CD4-positive, alpha-beta T cell treated with Interleukin-10 for 1 hour (primary cell): Measurements from ENCODE around the gene CNDP2.
A peak's percentile ranks its signal among the peaks of the same experiment; 100 is the strongest.

Experiments used
- DNase-seq: peaks from one replicate; pipeline ENCODE4 v3.0.0-alpha.2; 2020

The CNDP2 gene

DNA sequence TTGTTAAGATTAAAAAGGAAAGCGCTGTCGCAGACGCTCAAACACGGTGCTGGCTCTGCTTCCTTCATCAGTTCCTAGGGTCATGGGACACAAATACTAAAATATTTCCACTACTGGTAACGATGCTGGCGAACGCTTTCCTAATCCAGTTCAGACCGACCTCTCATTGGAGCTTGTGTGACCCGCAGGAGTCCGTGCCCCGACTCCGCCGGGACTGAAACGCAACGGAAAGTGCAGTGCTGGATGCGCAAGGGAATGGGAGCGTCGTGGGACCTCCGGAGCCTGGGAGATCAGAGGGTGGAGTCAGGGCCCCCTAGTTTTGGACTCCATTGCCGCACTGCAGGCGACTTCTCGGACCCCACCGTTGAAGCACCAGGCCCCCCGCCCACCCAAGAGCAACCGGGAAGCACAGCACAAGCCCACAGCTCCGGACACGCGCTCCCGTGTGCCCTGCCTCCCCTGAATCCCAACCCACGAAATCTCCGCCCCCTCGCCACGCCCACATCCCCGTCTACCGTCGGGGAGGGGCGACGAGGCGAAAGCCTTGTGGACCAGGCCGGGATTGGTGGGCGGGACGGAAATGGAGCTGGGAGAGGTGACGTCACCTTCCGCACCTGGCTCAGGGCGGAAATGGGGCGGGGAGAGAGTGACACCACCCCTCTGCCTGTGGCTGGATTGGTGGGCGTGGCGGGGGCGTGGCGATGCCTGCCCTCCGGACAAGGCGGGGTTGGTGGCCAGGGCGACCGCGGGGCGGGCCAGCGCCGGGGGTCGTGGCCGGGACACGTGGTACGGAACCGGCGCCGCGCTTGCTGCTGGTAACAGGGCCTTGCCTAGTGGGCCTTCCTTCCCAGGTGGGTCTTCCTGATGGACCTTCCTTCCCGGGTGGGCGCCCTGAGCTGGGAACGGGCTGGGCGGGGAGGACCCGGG is at the start of gene CNDP2:
Gene CNDP2, plus strand, starts transcription at position 783 of the 927 bp plus-strand sequence. CDS start 3,611 bp downstream, outside the sequence.
- DNase-seq, result peak; percentile 99

GRCh38 chr18:74446631-74447403 is 49.3 kb upstream of the CNDP2 start:
- DNase-seq, result no peak

DNA sequence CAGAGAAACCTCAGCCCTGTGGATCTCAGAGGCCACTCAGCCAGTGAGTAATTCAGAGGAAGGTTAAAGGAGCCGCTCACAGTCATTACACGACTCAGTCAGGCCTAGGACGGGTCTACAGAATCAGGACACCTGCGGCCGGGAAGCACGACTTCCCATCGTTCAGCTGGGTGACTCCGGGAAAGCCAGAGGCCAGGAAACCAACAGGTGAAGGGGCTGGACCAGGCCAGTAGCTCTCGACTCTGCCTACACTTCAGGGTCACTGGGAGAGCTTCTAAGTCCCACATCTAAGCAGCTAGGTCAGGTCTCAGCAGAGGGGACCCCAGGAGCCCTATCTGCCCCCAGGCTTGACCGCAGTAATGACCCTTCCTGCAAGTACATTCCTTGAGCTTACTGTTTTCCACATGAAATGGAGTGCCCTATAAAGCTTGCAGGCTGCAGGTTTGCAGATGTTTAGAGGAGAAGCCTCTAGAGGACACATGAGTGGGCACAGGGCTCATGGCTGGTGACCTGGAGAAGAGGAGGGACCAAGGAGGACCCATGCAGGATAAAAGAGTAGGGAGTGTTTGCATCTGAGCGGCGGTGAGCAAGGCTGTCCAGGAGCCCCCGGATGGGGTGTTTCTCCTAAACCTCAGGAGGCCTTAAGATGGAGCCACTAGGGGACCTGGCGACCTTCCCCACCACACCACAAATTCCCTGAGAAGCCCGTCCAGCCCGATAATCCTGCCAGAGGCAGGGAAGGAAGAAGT is 48.6 kb upstream of the CNDP2 start:
- no peak for DNase-seq

DNA sequence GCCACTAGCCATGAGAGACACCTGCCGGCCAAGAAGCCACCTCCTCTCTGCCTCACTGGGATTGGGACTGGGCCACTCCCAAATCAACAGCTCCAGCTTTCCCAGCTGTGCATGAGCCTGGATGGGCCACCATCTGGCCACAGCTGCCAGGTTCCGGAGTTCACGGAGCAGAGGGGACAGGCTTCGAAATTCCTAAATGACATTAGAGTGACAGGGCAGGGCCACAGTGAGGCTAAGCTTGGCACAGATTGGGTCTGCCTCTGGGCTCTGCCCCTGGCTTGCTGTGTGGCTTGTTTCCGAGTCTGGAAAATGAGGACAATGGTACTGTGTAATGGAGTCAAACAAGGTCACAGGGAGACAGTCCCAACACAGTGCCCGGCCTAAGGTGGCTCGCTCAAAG is 45.5 kb upstream of the CNDP2 start:
- no peak for DNase-seq

- no peak for DNase-seq
Observed at GRCh38 chr18:74451148-74451547, 45.0 kb upstream of the CNDP2 start.

GRCh38 chr18:74453016-74453566 is 43.1 kb upstream of the CNDP2 start:
- no peak for DNase-seq

- DNase-seq, result no peak
Observed at GRCh38 chr18:74453642-74454198, 42.4 kb upstream of the CNDP2 start.

DNA sequence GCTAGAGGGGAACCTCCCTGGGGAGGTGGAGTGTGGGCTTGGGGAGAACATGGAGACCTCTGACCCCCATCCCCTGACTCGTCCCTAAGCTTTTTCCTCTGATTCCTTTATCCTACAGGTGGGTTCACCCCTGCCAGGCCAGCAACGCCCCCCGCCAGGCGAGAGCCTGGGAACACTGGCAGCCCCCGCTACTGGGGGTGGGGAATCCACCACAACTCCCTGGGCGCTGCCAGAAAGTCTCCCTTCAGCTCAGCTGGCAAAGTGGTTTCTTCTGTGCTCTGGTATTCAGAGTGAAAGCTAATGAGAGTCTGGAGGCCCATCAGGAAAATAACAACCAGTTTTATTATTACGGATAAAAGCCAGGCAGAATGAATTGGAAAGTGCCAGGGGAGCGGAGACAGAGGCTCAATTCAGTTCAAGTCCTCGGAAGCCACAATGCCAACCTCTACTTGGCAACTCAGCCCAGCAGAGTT is 41.8 kb upstream of the CNDP2 start:
- no peak for DNase-seq

GRCh38 chr18:74455386-74455785 is 40.8 kb upstream of the CNDP2 start:
- DNase-seq, result no peak

GRCh38 chr18:74456017-74456348 is 40.2 kb upstream of the CNDP2 start:
- DNase-seq, result no peak

GRCh38 chr18:74456349-74457042 is 39.7 kb upstream of the CNDP2 start:
- DNase-seq, result no peak

DNA sequence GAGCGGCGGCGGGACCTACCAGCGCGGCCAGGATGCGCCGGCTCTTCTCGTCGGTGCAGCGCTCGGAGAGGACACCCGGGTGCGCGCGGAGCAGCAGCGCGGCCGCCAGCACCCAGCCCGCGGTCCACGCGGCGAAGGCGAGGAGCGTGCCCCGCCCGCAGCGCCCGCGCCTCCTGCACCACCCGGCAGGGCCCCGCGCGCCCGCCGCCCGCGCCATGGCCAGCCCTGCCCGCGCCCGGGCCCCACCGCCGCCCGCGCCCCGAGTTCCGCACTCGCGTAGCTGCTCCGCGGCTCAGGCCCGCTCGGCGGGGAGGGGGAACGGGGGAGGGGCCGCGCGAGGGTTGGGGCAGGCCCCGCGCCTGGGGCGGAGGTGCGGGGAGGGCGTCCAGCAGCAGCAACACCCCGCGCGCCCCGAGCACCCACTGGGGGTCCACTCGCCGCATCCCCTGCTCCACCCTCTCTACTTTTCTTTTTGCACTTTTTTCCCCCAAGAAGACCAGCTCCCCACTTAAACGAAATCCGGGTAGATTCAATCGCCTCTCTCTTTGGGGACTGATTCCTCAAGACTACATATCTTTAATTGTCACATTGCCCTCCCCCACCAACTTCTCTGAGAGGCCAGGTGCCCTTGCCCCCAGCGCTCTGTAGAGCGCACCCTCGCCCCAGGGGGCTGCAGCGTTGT is 39.0 kb upstream of the CNDP2 start, which contains the start of gene DIPK1C:
Gene DIPK1C, minus strand, starts transcription at position 266 of the 682 bp plus-strand sequence. Its CDS starts 49 bp downstream, at position 217.
- no peak for DNase-seq

GRCh38 chr18:74457725-74458421 is 38.3 kb upstream of the CNDP2 start:
- no peak for DNase-seq

- DNase-seq, result no peak
Observed at GRCh38 chr18:74459889-74460288, 36.3 kb upstream of the CNDP2 start.

DNA sequence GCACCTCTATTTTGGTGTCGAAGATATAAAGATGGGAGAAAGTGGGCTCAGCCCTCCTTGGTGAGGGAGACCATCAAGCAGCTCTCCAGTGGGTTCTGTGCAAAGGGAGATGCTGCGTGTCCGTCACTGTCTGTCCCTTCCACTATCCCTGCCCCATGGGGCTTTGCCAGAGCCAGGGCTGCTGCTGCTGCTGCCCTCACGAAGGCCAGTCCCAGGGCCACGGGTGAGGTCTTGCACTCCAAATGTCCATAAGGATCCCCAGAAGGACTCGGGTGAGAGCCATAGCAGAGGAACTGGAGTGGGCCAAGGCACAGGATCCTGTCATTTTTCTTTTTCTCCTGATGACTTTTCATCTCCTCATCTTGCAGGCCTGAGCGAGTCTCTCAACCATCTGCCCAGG is 35.3 kb upstream of the CNDP2 start:
- no peak for DNase-seq

DNA sequence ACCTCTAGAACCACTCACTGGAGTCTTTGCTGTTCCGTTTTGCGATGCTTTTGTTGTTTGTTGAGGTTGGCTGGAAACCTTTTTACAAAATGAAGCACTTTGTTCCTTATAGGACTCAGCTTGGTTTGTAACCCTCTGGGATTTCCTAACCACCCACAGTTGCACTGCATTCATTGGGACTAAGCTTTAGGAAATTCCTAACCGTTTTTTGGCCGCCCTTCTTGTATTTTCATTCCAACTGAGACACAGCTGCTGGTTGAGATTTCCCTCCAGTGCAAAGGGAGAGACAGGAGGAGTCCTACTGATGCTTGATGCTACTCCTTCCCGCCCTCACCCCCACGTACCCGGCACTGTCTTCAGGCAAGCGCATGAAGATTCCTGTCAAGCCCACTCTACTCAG is 32.9 kb upstream of the CNDP2 start:
- DNase-seq, result no peak

GRCh38 chr18:74463983-74464382 is 32.2 kb upstream of the CNDP2 start:
- no peak for DNase-seq

- no peak for DNase-seq
Observed at GRCh38 chr18:74465775-74466174, 30.4 kb upstream of the CNDP2 start.

DNA sequence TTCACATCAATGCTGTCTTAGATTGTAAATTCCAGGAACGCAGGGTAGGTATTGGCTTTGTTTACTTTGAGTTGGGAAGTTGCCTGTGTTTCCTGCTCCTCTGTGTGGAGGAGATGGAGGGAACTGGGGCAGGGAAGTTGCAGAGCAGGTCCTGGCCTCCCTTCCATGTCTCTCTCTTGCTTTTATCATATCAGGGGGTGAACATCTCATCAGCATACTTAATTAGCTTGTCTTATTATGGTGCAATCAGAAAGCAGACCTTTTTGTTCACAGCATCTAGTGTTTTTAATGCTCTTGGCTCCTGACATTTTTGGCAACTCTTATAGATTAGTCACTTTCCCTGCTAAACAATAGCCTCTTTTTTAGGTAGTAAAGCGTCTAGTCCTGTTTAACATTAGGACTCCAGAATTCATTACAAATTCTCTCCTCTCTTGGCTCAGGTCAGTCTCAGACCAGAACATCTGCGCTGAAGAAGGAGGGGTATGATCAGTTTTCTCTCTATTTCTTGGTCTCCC is 27.6 kb upstream of the CNDP2 start:
- DNase-seq, result no peak

DNA sequence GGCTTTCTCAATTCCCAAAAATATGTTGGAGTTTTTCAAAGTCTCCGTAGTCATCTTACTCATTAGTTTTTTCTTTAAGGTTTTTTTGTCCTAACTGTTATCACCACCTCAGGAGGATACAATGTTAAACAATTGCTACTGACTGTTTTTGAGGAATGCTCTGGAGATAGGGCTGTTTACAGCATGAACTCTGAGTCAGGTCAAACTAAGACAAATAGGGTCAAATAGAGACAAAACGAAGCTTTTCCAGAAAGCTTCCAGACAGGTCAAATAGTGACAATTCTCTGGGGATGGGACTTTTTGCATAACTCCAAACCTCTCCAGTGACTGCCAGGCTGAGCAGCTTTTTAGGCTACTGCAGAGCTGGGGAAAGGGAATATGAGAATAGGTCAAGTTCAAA is 23.9 kb upstream of the CNDP2 start:
- DNase-seq, result no peak
